Measurements from ENCODE around the gene ELMO1. TPM values are rescaled to one million over a fixed set of nuclear protein-coding genes. Genes with fewer than 3 reads are reported as not detected.
A peak's percentile ranks its signal among the peaks of the same experiment; 100 is the strongest.

ELMO1 gene
- total RNA-seq, 1 donor from 2014 or later, result 59.9 TPM

DNA sequence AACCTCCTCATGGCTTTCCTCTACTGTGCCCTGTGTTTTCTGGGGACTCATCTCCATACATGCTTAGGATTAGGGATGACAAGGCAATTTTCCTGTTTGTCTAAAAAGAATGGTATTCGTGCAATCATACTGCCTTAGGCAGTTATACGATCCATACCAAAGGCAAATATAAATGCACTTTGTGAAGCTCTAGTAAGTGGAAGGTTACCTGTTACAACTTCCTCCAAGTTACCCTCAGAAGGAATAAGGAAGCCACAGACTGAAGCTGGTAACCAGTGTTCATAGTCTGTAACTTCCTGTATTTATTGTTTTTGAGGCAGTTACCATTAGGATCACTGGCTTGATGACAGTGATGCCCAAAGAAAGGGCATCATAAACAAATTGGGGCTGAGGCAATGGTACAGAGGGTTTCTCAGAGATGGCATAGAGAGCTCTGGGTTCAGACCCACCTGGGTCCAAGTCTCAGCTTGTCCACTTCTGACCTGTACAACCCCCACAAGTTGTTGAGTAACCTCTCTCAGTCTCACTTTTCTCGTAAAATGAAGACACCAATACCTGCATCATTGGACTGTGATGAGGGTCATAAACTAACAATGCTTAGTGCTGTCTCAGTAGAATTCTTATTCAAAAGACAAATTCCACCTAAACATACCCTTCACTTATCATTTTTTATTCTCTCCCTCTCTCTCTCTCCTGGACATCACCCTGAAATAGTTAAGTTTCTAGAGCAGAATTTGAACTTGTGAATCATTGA is 138.2 kb downstream of the ELMO1 start:
- no peak for DNase-seq

DNA sequence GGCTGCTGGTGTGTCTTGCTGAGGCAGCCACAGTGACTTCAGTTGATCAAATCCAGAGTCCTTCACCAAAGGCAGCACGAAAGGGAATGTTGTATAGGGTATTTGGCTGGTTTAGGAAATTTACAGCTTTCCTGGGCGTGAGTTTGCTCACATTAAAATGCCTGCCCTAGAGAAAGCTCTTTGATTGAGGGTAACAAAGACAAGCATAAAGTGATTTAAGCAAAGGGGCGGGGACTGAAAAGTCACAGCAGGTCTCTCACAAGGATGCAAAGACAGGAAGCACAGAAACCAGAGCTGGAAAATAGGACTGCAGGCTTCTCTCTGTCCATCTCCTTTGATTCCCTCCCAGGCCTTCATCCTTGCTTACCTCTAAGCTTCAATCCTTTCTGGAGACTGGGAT is 139.2 kb downstream of the ELMO1 start:
- DNase-seq, result no peak

DNA sequence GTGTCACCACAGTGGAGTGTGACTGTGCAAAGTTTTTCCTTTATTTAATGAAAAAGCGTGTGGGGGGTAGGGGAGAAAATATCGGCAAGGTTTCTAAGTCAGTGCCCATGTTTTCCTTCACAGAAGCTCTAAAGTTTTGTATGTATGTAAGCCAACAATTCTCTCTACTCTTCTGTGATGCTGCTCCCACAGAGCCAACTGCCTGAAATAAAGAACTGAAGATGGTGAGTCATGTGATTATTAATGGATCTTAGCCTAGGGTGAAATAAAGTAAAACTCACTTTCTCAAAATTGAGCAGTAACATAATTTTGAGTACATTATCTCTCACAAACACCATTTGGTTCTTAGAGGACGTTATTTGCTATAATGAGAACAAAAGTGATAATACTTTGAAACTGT is 143.7 kb downstream of the ELMO1 start:
- DNase-seq, result no peak

DNA sequence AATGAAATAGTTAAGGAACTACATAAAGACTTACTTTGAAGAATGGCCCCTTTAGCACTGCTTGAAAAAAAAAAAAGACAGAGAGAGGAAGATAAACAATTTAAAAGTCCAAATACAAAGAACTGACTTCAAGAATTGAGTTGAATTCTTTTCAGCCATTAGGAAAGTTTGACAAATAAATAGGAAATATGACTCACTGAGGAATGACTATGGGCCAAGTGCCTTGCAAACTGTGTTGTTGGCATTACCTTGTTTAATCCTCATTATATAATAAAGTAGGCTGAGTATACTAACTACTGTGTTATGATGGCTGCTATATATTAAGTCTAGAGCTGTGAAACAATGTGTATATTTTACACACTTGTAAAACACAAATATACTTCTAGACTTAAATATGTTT is 151.1 kb downstream of the ELMO1 start:
- DNase-seq, result no peak

DNA sequence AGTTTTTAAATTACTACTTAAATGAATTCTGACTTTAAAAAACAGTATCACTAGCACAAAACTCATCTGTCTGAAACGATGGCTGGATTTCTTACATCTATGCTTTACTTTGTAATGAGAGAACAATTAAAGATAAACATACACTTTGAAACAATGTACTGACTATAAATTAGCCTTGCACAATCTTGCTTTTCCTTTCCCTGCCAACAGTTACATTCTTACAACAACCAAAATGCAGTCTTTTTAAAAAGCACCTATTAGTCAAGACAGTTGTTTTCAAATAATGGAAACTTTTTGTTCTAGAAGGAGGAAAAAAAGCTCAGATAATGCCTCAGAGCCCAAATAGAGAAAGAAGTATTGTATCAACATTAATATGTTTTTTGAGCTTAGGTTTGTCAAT is 153.3 kb downstream of the ELMO1 start:
- no peak for DNase-seq

DNA sequence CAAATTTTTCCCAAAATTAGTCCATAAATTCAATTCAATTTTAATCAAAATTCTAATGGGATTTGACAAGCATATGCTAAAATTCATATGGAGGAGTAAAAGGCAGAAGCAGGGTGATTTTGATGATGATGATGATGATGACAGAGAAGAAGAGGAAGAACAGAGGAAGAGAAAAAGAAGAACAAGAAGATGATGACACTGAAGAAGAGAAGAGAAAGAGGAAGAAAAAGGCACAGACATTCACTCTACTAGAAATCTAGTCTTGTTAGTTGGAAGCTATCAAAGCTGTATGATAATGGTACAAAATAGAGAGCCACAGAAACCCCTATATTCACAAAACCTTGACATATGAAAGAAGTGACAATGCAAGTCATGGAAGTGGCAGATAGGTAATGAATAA is 157.9 kb downstream of the ELMO1 start:
- no peak for DNase-seq

DNA sequence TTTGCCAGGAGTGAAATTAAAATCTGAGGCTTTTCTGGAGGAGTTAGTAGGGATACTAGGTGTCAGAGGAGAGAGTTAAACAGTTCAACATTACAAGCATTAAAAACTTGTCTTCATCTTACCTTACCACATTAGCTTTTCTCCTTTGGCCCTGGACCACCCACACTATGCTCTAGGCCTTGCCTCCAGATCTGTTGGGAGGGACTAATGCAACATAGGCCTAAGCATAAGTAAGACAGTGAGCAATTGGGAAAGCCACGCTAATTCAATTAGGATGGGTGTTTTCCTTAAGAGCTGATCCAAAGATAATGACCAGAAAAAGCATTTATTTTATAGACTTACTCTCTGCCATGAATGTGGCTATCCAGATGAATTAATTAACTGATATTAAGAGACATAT is 158.9 kb downstream of the ELMO1 start:
- DNase-seq, result no peak

DNA sequence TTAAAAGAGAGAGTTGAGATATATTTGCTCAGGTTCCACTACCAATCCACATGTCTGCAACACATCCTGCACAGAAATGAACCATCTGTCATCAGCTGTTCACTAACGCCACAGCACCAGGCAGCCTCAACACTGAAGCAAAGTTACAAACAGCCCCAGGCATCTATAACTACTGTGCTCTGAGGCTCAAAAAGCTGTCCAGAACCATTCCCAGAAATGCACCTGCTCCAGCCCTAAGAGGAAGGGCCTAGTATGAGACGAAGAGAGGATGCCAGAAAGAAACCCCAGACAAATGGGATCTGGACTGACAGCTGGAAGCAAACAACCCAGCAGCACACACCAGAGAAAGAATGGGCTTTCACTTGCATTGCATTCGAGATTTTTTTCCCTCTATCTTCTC is 159.3 kb downstream of the ELMO1 start:
- peak; percentile 92 for DNase-seq

DNA sequence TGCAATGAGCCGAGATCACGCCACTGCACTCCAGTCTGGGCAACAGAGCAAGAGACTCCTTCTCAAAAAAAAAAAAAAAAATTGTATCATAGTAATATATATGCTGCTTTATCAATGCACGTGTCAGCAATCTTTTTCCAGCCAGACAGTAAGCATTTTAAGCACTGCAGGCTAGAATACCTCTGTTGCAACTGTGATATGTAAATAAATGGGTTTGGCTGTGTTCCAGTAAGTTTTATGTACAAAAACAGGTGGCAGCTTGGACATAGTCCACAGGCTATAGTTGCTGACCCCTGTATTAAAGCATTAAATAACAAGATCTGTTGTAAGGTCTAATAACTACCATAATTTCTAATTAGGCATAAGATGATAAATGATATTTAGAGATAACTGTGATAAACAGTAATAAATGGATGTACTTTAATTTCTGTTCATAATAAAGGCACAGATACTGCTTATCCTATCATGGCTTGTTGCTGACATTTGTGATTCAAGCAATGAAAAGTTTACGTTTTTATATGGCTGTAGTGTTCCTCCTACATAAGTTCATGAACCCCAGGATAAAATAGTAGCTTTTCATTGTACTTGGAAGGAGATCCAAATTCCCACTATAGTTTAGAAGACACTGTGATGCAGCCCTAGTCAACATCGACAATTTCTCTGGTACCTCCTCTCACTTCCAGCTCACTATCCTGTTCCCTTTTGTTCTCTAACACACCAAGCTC is 161.4 kb downstream of the ELMO1 start:
- DNase-seq, result peak; percentile 75

DNA sequence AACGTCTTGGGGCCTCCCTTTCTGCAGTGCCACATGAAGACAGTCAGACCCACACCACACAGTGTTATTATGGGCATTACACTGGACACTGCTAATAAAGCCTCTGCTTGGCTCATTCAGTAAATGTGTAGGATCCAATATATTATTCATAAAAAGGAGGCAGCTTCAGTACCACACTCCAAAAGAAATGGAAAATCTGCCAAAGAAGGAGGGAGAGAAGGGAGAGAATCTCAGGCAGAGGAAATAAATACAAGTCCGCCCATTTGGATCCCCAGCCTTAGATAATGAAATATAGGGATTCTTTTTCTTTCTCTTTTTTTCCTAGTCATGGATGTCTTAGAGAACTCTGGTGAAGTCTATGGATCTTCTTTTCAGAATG is 162.2 kb downstream of the ELMO1 start:
- DNase-seq, result no peak

DNA sequence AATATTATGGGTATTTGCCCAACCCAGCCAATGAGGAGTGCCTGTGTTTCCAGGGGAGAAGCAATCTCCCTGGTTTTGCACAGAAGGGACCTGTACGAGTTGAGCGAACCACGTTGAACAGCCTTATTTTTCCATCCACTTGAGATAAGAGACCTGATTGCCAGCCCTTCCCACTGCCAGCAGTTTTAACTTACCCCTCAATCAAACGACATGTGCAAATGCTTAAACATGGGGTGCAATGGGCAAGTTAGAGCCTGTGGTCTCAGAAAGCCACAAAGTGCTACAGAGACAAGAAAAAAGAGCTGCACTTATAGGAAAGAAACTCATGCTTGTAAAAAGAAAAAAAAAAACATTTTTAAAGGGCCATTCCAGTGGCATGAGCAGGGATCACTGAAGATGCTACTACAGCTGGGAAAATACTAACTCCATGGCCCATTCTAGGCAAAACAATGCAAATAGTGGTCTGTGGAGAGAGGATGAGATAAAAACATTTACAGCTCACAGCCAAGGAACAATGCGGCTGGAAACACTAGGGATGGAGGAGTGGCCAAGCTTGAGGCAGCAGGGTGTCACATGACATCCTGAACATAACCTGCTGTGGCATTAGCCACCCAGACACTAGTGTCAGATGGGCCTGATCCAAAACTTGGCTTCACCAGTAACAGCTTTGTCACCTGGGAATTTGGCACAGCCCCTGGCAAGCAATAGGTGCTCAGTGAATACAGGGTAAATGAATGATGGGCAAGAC is 162.8 kb downstream of the ELMO1 start:
- no peak for DNase-seq

DNA sequence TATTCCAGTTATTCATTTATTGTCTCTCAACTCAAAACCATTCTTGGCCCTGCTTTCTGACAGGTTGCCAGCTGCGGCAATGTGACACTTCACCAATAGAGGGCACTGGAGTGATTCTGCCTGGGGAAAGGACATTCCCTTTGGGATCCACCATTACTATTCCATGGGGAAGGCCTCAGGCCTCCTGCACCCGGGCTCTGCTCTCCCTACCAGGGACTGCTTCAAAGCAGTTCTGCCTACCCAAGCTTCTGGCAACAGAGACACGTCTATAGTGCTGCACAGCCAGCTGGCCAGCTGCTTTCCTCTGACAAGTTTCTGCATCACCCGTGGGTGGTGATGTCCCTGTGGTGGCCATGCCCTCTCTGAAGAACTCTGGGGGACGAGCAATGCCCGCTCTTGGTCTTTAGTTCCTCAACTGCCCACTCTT is 163.8 kb downstream of the ELMO1 start:
- peak; percentile 68 for DNase-seq

DNA sequence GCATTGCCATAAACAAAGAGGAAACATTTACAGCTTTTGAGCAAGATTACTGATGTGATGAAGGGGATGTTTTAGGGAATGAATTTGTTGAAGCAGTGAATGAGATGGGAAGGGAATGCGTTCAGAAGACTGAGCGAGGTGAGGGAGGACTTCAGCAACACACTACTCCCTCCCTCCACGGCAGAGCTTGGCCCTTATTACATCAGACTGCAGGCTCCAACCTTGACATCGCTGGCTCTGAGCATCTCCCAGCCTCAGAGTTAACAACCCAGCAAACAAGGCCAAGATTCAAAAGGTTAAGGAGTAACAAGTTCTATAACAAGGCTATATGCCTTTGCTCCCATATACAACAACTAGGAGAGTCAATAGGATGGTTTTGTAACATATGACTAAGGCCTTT is 164.4 kb downstream of the ELMO1 start:
- no peak for DNase-seq

DNA sequence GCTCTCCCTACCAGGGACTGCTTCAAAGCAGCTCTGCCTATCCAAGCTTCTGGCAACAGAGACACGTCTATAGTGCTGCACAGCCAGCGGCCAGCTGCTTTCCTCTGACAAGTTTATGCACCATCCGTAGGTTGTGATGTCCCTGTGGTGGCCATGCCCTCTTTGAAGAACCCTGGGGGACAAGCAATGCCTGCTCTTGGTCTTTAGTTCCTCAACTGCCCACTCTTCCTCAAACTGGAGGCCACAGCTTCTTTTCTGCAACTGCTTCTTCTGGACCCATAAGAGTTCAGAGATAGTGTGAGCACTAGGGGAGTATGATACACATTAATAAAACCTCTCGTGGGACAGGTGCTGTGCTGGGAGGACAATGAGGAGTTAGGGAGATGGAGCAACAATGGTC is 164.9 kb downstream of the ELMO1 start:
- no peak for DNase-seq

DNA sequence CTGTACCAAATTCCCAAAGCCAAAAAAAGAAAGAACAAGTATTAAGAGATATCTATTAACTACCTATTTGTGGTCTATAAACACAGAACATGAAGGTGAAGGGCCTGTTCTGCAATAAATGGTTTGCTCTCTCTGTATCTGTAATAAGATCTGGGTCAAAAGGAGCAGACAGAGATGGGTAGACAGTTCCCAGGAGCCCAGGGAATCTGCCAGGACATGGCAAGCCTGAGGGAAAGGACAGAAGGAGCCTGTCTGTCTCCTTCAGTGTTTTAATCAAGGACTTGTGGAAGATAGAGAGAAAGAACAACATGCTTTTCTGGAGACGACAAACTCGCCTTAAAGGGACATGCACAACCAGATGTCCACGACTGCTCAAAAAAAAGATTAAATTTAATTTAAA is 165.7 kb downstream of the ELMO1 start:
- DNase-seq, result no peak

DNA sequence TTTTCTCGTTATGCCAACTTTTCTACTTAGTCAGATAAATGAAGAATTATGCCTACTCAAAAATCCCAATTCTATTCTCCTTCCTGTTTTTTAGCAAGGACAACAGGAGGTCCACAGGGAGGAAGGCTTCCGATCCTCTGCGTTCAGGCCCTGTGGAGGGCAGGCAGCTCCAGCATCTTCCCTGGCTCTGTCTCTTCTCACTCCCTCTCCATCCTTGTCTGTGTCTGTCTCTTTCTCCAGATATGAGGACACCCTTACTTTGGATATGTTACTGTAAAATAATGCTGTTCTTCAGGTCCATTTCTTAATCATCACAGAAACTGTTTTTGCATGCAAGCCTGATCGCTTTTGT is 166.6 kb downstream of the ELMO1 start:
- no peak for DNase-seq

DNA sequence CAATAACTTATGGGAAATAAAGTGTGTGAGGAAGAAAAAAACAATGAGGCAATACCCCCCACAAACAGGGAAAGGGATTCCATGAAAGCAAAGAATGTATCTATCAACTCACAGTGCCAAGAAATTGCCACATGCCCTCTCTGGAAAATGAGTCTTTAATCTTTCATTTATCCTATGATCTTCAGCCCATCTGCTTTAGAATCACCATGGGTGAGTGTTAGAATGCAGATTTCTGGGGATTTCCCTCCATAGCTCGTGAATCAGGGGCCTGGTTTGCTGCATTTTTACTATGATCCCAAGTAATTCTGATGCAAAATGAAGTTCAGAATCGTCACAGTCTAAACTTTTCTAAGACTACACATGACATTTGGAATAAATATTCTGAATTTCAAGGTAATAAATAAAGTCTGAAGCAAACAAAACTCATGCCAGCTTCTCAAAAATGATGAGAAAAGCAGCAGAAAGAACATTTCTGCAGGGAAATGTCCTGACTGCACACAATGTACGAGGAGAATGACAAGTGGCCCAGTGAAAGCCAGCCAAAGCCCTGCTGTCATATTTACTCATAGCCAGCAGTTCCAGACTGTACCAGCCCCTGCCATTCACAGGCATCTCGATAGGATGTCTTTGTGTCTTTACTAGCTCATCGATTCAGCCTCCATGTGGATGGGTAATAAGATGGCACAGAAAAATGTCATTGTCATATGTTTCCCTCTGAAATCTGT is 167.1 kb downstream of the ELMO1 start:
- no peak for DNase-seq

DNA sequence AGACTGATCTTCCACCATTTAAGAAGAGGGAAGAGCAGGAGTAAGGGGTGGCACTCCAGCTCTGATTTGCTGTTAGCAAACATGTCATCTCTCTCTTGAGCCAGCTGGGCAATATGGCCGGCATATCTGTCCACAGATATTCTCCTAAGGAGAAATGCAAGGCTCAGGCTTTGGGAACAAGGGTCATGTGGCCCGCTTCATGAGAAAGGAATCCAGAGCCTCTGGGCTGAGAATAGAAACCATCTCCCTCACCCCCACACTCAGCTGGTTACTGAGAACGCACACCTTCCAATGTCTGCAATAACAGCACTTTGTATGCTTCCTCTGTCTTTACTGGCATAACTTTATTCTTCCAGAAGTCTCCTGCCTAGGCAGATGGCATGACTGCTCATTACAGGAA is 171.2 kb downstream of the ELMO1 start:
- DNase-seq, result no peak

DNA sequence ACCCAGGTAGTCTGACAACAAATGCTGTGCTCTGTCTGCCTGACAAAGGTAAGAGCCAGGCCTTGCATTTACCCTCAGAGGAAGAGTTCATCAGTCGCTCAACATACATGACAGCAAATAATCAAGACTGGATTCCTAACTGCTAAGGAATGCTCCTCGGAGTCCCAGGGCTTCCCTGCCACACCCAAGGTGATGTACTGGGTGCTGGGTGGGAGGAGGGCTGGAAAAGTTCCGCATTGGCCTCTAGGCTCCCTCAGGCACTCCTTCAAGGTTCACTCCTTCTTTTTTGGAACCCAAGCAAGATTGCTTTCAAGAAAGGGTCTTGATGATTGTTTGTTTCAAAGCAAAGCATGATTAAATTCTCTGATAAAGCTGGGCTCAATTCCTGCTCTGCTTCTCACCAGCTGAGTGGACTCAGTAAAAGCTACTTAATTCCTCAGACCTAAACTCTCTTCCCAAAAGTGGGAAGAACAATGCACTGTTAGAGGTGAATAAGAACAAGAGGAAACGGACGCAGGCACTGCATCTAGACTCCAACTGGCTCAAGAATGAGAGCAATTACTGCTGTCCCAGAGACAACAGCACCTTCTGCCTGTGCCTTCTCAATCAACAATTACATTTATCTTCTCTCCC is 173.5 kb downstream of the ELMO1 start:
- no peak for DNase-seq

DNA sequence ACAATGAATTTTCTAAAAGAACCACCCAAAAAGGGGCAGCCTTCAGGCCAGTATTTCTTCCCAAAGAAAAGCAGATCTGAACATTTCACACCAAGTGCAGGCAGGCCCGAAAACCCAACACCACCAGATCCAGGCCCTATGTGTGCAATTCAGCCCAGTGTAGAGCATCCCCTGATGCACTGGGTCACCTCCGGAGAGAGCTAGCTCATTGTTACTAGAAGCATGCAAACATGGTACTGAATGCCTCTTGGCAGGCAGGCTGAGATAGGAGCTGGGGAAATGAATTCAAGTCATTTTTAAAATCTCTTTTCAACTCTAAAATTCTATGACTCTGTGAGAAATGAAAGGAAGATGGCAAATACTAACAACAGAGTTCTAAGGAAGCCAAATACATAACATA is 174.8 kb downstream of the ELMO1 start:
- DNase-seq, result no peak

DNA sequence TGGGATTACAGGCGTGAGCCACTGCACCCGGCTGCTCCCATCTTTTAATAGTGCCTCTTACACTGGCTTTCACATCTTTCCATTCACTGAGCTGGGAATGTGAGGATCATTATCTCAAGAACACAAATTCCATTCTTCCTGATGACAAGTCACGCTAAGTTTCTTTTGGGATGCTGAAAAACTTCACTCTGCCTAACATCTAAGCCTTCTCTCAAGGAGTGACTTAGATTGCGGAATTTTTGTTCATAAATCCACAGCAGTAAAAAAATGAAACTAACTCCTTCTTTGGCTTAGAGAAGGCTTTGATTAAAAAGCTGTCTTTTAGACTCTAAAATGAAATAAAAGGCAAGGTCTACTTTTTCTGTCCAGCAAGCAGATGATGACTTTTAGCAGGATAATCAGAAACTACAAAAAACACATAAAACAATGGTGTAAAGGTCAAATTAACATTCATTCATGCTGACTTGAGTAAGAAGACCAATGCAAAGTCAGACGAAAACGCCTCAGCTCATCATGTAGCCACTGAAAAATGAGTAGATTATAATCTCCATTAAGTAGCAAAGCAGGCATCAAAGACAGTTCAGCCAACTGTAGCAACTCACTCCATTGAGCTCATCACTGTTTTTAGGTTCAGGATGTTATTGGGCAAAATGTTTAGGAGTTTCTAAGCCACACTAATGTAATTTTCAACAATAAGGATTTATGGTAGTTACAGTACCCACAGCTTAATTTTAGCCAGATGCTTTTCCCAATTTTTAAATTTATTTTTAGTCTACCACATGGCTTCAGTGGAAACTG is 178.8 kb downstream of the ELMO1 start:
- DNase-seq, result no peak

All from tongue (tissue), 2 donors.